G401.6 (cell line): ENCODE results near the gene DHCR24.

ENCODE experiments used
- FAIRE-seq: peaks from 2 replicates; lab custom pipeline; 2012; peaks lifted over from hg19 to GRCh38; lab: Jason Lieb, UNC

Gene DHCR24

GRCh38 chr1:54816130-54816529, 70.9 kb downstream of the DHCR24 start:
- FAIRE-seq, result no peak

GRCh38 chr1:54815086-54815876, 71.7 kb downstream of the DHCR24 start:
- FAIRE-seq, result no peak

- no peak for FAIRE-seq
Observed at GRCh38 chr1:54814571-54814970, 72.4 kb downstream of the DHCR24 start.

GRCh38 chr1:54814126-54814498, 72.9 kb downstream of the DHCR24 start:
- no peak for FAIRE-seq

- no peak for FAIRE-seq
Observed at GRCh38 chr1:54813485-54814125, 73.4 kb downstream of the DHCR24 start.

- no peak for FAIRE-seq
Observed at GRCh38 chr1:54812801-54813484, 74.1 kb downstream of the DHCR24 start.

- FAIRE-seq, result no peak
Observed at GRCh38 chr1:54811739-54812655, 75.0 kb downstream of the DHCR24 start.

- FAIRE-seq, result no peak
Observed at GRCh38 chr1:54811066-54811465, 75.9 kb downstream of the DHCR24 start.

- no peak for FAIRE-seq
Observed at GRCh38 chr1:54810153-54810942, 76.6 kb downstream of the DHCR24 start.

- no peak for FAIRE-seq
Observed at GRCh38 chr1:54809496-54810074, 77.4 kb downstream of the DHCR24 start.

- no peak for FAIRE-seq
Observed at GRCh38 chr1:54808443-54809207, 78.4 kb downstream of the DHCR24 start.

- FAIRE-seq, result no peak
Observed at GRCh38 chr1:54807756-54808155, 79.2 kb downstream of the DHCR24 start.

GRCh38 chr1:54806931-54807611, 79.9 kb downstream of the DHCR24 start:
- FAIRE-seq, result no peak

- no peak for FAIRE-seq
Observed at GRCh38 chr1:54805981-54806381, 81.0 kb downstream of the DHCR24 start.

- FAIRE-seq, result no peak
Observed at GRCh38 chr1:54805466-54805865, 81.5 kb downstream of the DHCR24 start.

GRCh38 chr1:54804471-54805132, 82.4 kb downstream of the DHCR24 start:
- no peak for FAIRE-seq

GRCh38 chr1:54803761-54804470, 83.1 kb downstream of the DHCR24 start:
- FAIRE-seq, result no peak
